Activated B cell treated with CpG ODN at 0.5 μM for 24 hours (primary cell): Measurements from ENCODE around the gene OBSCN. TPM values are rescaled to one million over a fixed set of nuclear protein-coding genes. Genes with fewer than 3 reads are reported as not detected.

Experiments
- ATAC-seq: fragments of 200-7000 bp; cut with Tn5 transposase; one replicate; pipeline ENCODE4 v1.10.0; 2021; ENCODE audit warnings: low read depth, mild to moderate bottlenecking, moderate library complexity
- CTCF ChIA-PET: fragments of 350-600 bp; sonication (Branson Sonifier 250); formaldehyde crosslinking; loops from one replicate; lab custom pipeline; 2021; ENCODE audit warnings: antibody characterized with exemption; lab: Charles Lee
- POLR2A ChIA-PET: fragments of 350-600 bp; sonication (Branson Sonifier 250); formaldehyde crosslinking; loops from one replicate; lab custom pipeline; 2021; ENCODE audit warnings: antibody characterized with exemption; lab: Charles Lee
- DNase-seq: peaks from one replicate; pipeline ENCODE4 v3.0.0; 2022
- H3K27ac Mint-ChIP-seq: one replicate; pipeline ENCODE4 v1.8.0; 2020; ENCODE audit warnings: mixed read lengths
- H3K27me3 Mint-ChIP-seq: one replicate; pipeline ENCODE4 v1.8.0; 2021; ENCODE audit warnings: mixed read lengths
- H3K36me3 Mint-ChIP-seq: one replicate; pipeline ENCODE4 v1.8.0; 2021; ENCODE audit warnings: low read depth, mixed read lengths
- H3K4me1 Mint-ChIP-seq: one replicate; pipeline ENCODE4 v1.8.0; 2021; ENCODE audit warnings: mixed read lengths
- H3K4me3 Mint-ChIP-seq: one replicate; pipeline ENCODE4 v1.8.0; 2020; ENCODE audit warnings: mild to moderate bottlenecking, mixed read lengths
- H3K9me3 Mint-ChIP-seq: one replicate; pipeline ENCODE4 v1.8.0; 2020; ENCODE audit warnings: mixed read lengths
- intact Hi-C: fragments of 100-400 bp; cut with micrococcal nuclease; formaldehyde crosslinking; loops from one replicate; pipeline ENCODE4 v1.15.1; 2024
- total RNA-seq: library from RNA; stranded (reverse); gene quantifications from 2 replicates; pipeline ENCODE4 v1.2.3, GENCODE V29; 2022
- TF ChIP-seq, protein P1 (sequence below): fragments of 200-600 bp; IDR thresholded peaks from one replicate; pipeline ENCODE4 v1.8.0; 2022; ENCODE audit warnings: antibody characterized with exemption, mild to moderate bottlenecking

Gene OBSCN
- total RNA-seq, 1 donor from 2014 or later = 19.8 TPM

DNA sequence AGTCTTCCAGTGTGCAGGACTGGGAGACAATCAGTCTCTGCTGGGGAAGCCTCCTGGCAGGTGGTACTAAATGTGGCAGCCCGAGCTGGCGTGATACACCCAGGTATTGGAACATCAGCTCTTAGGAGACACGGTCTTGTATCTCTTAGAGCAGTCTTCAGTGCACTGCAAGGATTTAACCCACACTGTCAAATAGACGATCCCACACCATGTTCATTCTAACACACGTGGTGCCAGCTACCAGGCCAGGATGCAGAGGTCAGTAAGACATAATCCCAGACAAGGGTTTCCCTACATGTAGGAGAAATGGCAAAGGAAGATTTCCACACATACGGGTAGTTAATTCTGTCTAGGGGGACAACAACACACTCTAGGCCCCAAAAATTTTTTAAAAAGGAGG lies 190.1 kb downstream of the OBSCN start:
- ChIA-PET POLR2A (no interaction called here), CTCF (no interaction called here)
- no peak for ATAC-seq
- no peak for DNase-seq
- TF ChIP-seq, protein P1, sequence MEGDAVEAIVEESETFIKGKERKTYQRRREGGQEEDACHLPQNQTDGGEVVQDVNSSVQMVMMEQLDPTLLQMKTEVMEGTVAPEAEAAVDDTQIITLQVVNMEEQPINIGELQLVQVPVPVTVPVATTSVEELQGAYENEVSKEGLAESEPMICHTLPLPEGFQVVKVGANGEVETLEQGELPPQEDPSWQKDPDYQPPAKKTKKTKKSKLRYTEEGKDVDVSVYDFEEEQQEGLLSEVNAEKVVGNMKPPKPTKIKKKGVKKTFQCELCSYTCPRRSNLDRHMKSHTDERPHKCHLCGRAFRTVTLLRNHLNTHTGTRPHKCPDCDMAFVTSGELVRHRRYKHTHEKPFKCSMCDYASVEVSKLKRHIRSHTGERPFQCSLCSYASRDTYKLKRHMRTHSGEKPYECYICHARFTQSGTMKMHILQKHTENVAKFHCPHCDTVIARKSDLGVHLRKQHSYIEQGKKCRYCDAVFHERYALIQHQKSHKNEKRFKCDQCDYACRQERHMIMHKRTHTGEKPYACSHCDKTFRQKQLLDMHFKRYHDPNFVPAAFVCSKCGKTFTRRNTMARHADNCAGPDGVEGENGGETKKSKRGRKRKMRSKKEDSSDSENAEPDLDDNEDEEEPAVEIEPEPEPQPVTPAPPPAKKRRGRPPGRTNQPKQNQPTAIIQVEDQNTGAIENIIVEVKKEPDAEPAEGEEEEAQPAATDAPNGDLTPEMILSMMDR = no peak
- no peak overlapping the region for H3K4me3 Mint-ChIP-seq
- H3K9me3 Mint-ChIP-seq = no peaks in the 10 kb centered on the region
- no peak overlapping the region for H3K27ac Mint-ChIP-seq
- H3K27me3 Mint-ChIP-seq = no peaks in the 10 kb centered on the region
- intact Hi-C loops = no loop called here
- H3K4me1 Mint-ChIP-seq = peaks cover 1% of the 10 kb centered on the region
- peaks cover 82% of the 10 kb centered on the region for H3K36me3 Mint-ChIP-seq

DNA sequence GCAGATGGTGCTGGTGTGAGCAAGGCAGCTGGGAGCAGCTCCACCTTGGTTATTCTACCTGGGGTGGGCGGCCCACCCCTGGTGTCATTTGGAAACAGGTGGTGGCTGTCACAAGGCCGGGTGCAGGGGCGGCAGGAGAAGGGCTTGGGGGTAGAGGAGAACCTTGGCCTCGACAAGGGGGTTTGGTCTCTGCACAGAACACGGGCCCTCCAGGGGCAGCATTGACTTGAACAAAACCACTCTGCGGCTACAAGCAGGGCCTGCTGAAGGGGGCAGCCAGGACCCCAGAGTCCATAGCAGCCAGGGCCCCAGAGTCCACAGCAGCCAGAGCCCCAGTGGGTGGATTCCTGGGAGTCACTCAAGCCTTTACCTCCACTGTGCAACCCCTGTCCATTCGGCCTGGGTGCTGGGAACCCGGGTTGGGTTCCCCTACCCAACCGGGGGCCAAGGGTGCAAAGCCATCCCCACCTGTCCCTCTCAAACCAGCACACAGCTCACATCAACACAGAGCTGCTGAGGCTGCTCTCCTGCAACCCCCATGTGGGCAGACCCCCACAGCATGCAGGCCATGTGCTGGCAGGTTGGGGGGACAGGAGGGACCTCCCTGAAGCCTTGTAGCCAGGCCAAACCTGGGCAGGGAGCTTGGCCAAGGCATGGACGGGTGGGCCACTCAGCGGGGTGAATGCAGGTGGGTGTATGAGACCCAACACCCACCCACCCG lies 191.1 kb downstream of the OBSCN start:
- Mint-ChIP-seq H3K9me3 (no peaks in the 10 kb centered on the region), H3K36me3 (peaks cover 81% of the 10 kb centered on the region), H3K27me3 (no peaks in the 10 kb centered on the region), H3K4me1 (peaks cover 10% of the 10 kb centered on the region), H3K4me3 (no peak overlapping the region), H3K27ac (no peak overlapping the region)
- DNase-seq = no peak
- ChIA-PET POLR2A (no interaction called here), CTCF (no interaction called here)
- ATAC-seq = no peak
- TF ChIP-seq, protein P1 = no peak
- intact Hi-C loops = no loop called here

DNA sequence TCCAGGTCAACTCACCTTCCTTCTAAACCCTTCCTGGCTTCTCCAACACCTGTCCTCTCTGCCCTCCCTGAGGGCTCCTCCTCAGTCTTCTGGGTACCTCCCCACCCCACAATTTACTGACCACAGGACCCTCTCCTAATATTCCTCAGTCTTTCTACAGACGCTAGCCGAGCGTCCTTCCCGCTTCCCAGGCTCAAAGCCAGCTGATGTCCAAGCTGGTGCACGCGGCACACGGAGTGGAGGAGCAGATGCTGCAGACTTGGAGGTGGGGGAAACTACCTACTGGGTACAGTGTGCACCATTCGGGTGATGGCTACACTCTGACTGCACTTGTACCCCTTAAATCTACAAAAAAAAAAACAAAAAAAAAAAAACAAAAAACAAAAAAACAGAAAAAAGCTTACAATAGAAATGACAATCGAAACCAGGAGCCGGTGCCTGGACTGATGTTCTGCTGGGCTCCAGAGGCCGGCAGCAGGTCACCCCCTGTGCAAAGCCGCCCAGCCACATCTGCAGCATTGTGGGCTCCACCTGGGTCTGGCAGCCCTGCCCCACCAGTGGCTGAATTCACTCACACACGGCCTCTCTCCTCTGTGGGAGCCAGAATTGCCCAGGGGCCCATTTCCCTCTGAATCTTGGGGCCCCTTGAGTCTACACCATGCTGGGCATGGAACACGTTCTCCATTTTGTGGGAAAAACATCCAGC lies 191.8 kb downstream of the OBSCN start:
- intact Hi-C loops = no loop called here

DNA sequence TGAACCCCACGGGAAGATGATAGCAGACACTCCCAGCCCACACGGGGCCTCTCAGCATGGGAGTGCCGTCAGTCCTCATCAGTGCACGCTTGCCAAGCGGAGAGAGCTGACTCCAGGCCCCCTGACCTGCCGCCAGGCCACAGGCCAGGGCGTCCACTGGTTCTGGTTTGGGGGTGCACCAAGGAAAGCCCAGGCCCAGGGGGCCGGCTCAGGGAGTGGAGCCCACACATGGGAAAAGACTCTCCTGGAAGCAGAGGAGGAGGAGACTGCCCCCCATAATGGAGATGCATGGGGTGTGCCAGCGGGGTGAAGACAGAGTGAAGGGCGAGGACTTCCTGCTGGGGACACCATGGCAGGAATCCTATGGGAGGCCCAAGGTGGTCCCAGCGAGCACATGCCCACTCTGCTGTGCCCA lies 192.4 kb downstream of the OBSCN start:
- H3K9me3 Mint-ChIP-seq = no peaks in the 10 kb centered on the region
- no peak overlapping the region for H3K4me3 Mint-ChIP-seq
- ChIA-PET POLR2A (interaction anchor here (0.6 kb wide), 1 partner anchor 125 kb away, joined by 3 read pairs; no protein-coding TSS in a partner anchor), CTCF (no interaction called here)
- TF ChIP-seq, protein P1 = no peak
- peaks cover 24% of the 10 kb centered on the region for H3K4me1 Mint-ChIP-seq
- peaks cover 77% of the 10 kb centered on the region for H3K36me3 Mint-ChIP-seq
- no peaks in the 10 kb centered on the region for H3K27me3 Mint-ChIP-seq
- DNase-seq (no peak), ATAC-seq (no peak)
- intact Hi-C loops = no loop called here
- H3K27ac Mint-ChIP-seq = no peak overlapping the region

More for the DNA sequence above, 191.8 kb downstream of the OBSCN start:
- no peak overlapping the region for H3K4me3 Mint-ChIP-seq
- TF ChIP-seq, protein P1 = no peak
- no peaks in the 10 kb centered on the region for H3K27me3 Mint-ChIP-seq
- no peaks in the 10 kb centered on the region for H3K9me3 Mint-ChIP-seq
- ChIA-PET POLR2A (interaction anchor here (0.6 kb wide), 1 partner anchor 124 kb away, joined by 3 read pairs; no protein-coding TSS in a partner anchor), CTCF (no interaction called here)
- peaks cover 82% of the 10 kb centered on the region for H3K36me3 Mint-ChIP-seq
- DNase-seq (no peak), ATAC-seq (no peak)
- peaks cover 18% of the 10 kb centered on the region for H3K4me1 Mint-ChIP-seq
- no peak overlapping the region for H3K27ac Mint-ChIP-seq
